A673 (cell line): Measurements from ENCODE around the gene TRAF1. TPM values are rescaled to one million over a fixed set of nuclear protein-coding genes. Genes with fewer than 3 reads are reported as not detected.

Source experiments
- BruUV-seq: library from RNA; stranded (reverse); fragments of 400-500 nt; replicated peaks from 2 replicates; lab custom pipeline; 2021; lab: Mats Ljungman, UMichigan
- CTCF ChIA-PET: fragments of 300-600 bp; sonication (Branson Sonifier 250); formaldehyde crosslinking; loops from one replicate; lab custom pipeline; 2022; ENCODE audit warnings: antibody characterized with exemption; lab: Charles Lee
- POLR2A ChIA-PET: fragments of 300-600 bp; sonication (Branson Sonifier 250); formaldehyde crosslinking; loops from one replicate; lab custom pipeline; 2022; ENCODE audit warnings: antibody characterized with exemption; ENCODE audit not compliant: low non-redundant PET; lab: Charles Lee
- DNase-seq: peaks from one replicate; pipeline ENCODE4 v3.0.0-alpha.2; 2015; ENCODE audit warnings: low spot score
- H3K27ac ChIP-seq: fragments of 200-600 bp; sonication (generic); 2 replicates; pipeline ENCODE4 v1.5.1; 2016; ENCODE audit warnings: mixed run types, low read depth, mild to moderate bottlenecking, mixed read lengths, antibody characterized with exemption, low read length; ENCODE audit not compliant: poor library complexity, severe bottlenecking
- H3K27me3 ChIP-seq: fragments of 200-600 bp; sonication (generic); replicated peaks from 2 replicates; pipeline ENCODE4 v1.6.1; 2017; ENCODE audit warnings: mixed run types, low read depth, mild to moderate bottlenecking, mixed read lengths, antibody characterized with exemption, low read length; ENCODE audit not compliant: insufficient read depth, poor library complexity
- H3K36me3 ChIP-seq: fragments of 200-600 bp; sonication (generic); 2 replicates; pipeline ENCODE4 v1.6.1; 2016; ENCODE audit warnings: mixed run types, mild to moderate bottlenecking, mixed read lengths, antibody characterized with exemption, low read length; ENCODE audit not compliant: insufficient read depth, poor library complexity, severe bottlenecking
- H3K4me1 ChIP-seq: fragments of 200-600 bp; sonication (generic); 2 replicates; pipeline ENCODE4 v1.6.1; 2017; ENCODE audit warnings: mixed run types, mild to moderate bottlenecking, mixed read lengths, antibody characterized with exemption, low read length; ENCODE audit not compliant: insufficient read depth, poor library complexity, severe bottlenecking
- H3K4me3 ChIP-seq: fragments of 200-600 bp; sonication (generic); 2 replicates; pipeline ENCODE4 v1.5.1; 2016; ENCODE audit warnings: low read depth, mixed run types, mild to moderate bottlenecking, mixed read lengths, low read length; ENCODE audit not compliant: poor library complexity, severe bottlenecking
- H3K9me3 ChIP-seq: fragments of 200-600 bp; sonication (generic); 2 replicates; pipeline ENCODE4 v1.6.1; 2016; ENCODE audit warnings: mixed run types, low read depth, mild to moderate bottlenecking, mixed read lengths, antibody characterized with exemption, low read length; ENCODE audit not compliant: poor library complexity, severe bottlenecking
- CTCF ChIP-seq: fragments of 300-800, 200-600 bp; sonication (generic); conservative IDR thresholded peaks from 2 replicates; pipeline ENCODE4 v1.5.1; 2017; ENCODE audit warnings: low read depth, mild to moderate bottlenecking, antibody characterized with exemption, low read length, moderate library complexity, mixed read lengths
- EZH2 ChIP-seq: fragments of 200-600 bp; sonication (generic); IDR thresholded peaks from 2 replicates; pipeline ENCODE4 v1.6.1; 2017; ENCODE audit warnings: borderline replicate concordance, low read depth, mild to moderate bottlenecking, mixed read lengths, antibody characterized with exemption, low read length; ENCODE audit not compliant: poor library complexity, severe bottlenecking
- intact Hi-C: fragments of 100-400 bp; cut with micrococcal nuclease; formaldehyde crosslinking; loops from one replicate; pipeline ENCODE4 v1.10.0; 2022; ENCODE audit not compliant: unreplicated experiment
- total RNA-seq: library from RNA; stranded (reverse); gene quantifications from 2 replicates; pipeline ENCODE4 v1.2.3, GENCODE V29; 2021

TRAF1 gene
- total RNA-seq, 1 experiment from 2014 or later: 0.73 TPM

- Histone ChIP-seq H3K4me3 (peak overlapping the region; percentile 56), H3K27ac (no peak overlapping the region), H3K4me1 (peaks cover 17% of the 10 kb centered on the region), H3K36me3 (no peaks in the 10 kb centered on the region), H3K9me3 (no peaks in the 10 kb centered on the region), H3K27me3 (no peaks in the 10 kb centered on the region)
- peak; percentile 28 for DNase-seq
- intact Hi-C loops: no loop called here
- TF ChIP-seq EZH2: no peak
- no peak for TF ChIP-seq CTCF
- ChIA-PET POLR2A (no interaction called here), CTCF (no interaction called here)
- no TSS peak for BruUV-seq
These were observed 1.5 kb upstream of the TRAF1 start for GRCh38 chr9:120928015-120928482.

- Histone ChIP-seq H3K27ac (no peak overlapping the region), H3K4me1 (peaks cover 17% of the 10 kb centered on the region), H3K27me3 (no peaks in the 10 kb centered on the region), H3K4me3 (no peak overlapping the region), H3K36me3 (no peaks in the 10 kb centered on the region), H3K9me3 (no peaks in the 10 kb centered on the region)
- no peak for TF ChIP-seq CTCF
- TF ChIP-seq EZH2: no peak
- no TSS peak for BruUV-seq
- no peak for DNase-seq
- CTCF ChIA-PET: no interaction called here
- POLR2A ChIA-PET: interaction anchor here (0.6 kb wide), 1 partner anchor 20 kb away, joined by 3 read pairs; no protein-coding TSS in a partner anchor
- intact Hi-C loops: no loop called here
These were observed 846 bp upstream of the TRAF1 start for GRCh38 chr9:120927269-120928014.

- intact Hi-C loops: no loop called here
- H3K4me3 ChIP-seq: no peak overlapping the region
- POLR2A ChIA-PET: no interaction called here
These were observed 830 bp downstream of the TRAF1 start for GRCh38 chr9:120925535-120926396.

More at GRCh38 chr9:120925535-120926396, 830 bp downstream of the TRAF1 start:
- no TSS peak for BruUV-seq
- H3K27me3 ChIP-seq: no peaks in the 10 kb centered on the region
- no peaks in the 10 kb centered on the region for H3K9me3 ChIP-seq
- no peak for DNase-seq
- peaks cover 6% of the 10 kb centered on the region for H3K4me1 ChIP-seq
- no peak overlapping the region for H3K27ac ChIP-seq
- no peak for TF ChIP-seq EZH2
- no peak for TF ChIP-seq CTCF
- H3K36me3 ChIP-seq: no peaks in the 10 kb centered on the region
- CTCF ChIA-PET: interaction anchor here (0.6 kb wide), 1 partner anchor 11 kb away, joined by 3 read pairs; no protein-coding TSS in a partner anchor
